Measurements from ENCODE around the gene RSPH9.
"Not testable (repeated sequence)": the region's sequence is repeated elsewhere in the genome, so short reads cannot be mapped to it uniquely, and the experiment has no call there.

RSPH9 gene

DNA sequence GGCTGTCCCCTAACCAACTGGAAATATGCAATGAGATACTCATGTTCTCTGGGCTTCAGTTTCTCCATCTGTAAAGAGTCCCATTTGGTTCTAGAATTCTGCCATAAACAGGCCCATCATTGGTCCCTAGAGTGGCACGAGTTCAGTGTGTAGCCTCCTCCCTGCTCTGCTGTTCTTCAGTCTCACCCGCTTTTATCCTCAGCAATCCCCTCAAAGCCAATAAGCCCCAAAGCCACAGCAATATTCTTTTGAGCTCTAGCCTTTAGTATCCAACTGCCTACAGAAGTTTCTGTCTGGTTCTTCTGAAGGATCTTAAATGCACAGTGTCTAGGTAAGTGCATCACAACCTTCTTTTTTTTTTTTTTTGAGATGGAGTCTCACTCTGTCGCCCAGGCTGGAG is 52.6 kb downstream of the RSPH9 start:
- H3K36me3 ChIP-seq (ENCODE audit: insufficient read depth): no peaks in the 10 kb centered on the region
- H3K4me1 ChIP-seq (ENCODE audit: low read depth, poor library complexity, severe bottlenecking): no peaks in the 10 kb centered on the region
- H3K4me3 ChIP-seq (IDR thresholded peaks at IDR 0.05; ENCODE audit: insufficient read depth, low read depth, low read length): no peak overlapping the region
- no peaks in the 10 kb centered on the region for H3K79me2 ChIP-seq (ENCODE audit: insufficient read depth, low read depth)
- no peak overlapping the region for H3K4me2 ChIP-seq
- no peaks in the 10 kb centered on the region for H4K20me1 ChIP-seq (ENCODE audit: insufficient read depth)
- H3K9ac ChIP-seq: no peak overlapping the region
- H3K27ac ChIP-seq: no peak overlapping the region
- H2AFZ ChIP-seq (ENCODE audit: low read depth): no peak overlapping the region
- TF ChIP-seq, protein P1, sequence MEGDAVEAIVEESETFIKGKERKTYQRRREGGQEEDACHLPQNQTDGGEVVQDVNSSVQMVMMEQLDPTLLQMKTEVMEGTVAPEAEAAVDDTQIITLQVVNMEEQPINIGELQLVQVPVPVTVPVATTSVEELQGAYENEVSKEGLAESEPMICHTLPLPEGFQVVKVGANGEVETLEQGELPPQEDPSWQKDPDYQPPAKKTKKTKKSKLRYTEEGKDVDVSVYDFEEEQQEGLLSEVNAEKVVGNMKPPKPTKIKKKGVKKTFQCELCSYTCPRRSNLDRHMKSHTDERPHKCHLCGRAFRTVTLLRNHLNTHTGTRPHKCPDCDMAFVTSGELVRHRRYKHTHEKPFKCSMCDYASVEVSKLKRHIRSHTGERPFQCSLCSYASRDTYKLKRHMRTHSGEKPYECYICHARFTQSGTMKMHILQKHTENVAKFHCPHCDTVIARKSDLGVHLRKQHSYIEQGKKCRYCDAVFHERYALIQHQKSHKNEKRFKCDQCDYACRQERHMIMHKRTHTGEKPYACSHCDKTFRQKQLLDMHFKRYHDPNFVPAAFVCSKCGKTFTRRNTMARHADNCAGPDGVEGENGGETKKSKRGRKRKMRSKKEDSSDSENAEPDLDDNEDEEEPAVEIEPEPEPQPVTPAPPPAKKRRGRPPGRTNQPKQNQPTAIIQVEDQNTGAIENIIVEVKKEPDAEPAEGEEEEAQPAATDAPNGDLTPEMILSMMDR (conservative IDR thresholded peaks at IDR 0.05; ENCODE audit: low read depth, low read length): no peak
- no peaks in the 10 kb centered on the region for H3K27me3 ChIP-seq (ENCODE audit: insufficient read depth, low read depth)

DNA sequence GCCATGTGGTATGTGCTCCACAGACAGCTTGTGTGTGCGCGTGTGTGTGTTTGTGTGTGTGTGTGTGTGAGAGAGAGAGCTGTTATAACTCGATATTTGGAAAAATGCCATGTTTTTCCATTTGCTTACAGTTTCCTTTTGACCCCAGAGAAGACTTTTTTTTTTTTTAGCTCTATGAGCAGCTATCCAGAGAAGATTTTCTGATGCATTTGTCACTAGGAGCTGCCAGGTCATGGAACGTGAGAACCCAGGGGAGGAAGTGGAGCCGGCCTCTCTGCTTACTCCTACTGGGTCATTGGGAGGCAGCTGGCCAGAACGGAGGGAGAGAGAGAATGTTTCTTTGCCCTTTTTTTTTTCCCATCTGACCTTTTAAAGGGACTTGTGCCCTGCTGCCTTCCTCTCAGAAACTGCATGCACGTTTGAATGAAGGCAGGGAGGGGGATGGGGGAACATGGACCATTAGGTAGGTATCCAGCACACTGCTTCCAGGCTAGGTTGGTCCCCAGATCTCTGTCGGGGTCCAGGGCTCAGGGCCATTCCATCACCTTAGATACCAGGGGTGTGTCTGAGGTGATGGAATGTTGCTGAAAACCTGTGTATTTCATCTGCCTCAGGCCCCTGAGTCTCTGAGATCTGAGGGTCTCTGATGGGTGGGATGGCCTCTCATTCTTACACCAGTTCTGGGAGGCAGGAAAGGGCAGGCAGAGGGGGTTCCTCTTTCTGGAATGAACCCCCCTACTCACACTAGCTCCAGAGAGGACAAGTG is 53.9 kb downstream of the RSPH9 start:
- TF ChIP-seq, protein P1 (conservative IDR thresholded peaks at IDR 0.05; ENCODE audit: low read depth, low read length): no peak
- no peaks in the 10 kb centered on the region for H3K27me3 ChIP-seq (ENCODE audit: insufficient read depth, low read depth)
- no peaks in the 10 kb centered on the region for H4K20me1 ChIP-seq (ENCODE audit: insufficient read depth)
- H2AFZ ChIP-seq (ENCODE audit: low read depth): no peak overlapping the region
- no peak overlapping the region for H3K27ac ChIP-seq
- no peak overlapping the region for H3K9ac ChIP-seq
- no peaks in the 10 kb centered on the region for H3K36me3 ChIP-seq (ENCODE audit: insufficient read depth)
- no peak overlapping the region for H3K4me2 ChIP-seq
- H3K79me2 ChIP-seq (ENCODE audit: insufficient read depth, low read depth): no peaks in the 10 kb centered on the region
- H3K4me3 ChIP-seq (IDR thresholded peaks at IDR 0.05; ENCODE audit: insufficient read depth, low read depth, low read length): no peak overlapping the region
- H3K4me1 ChIP-seq (ENCODE audit: low read depth, poor library complexity, severe bottlenecking): peaks cover 7% of the 10 kb centered on the region

DNA sequence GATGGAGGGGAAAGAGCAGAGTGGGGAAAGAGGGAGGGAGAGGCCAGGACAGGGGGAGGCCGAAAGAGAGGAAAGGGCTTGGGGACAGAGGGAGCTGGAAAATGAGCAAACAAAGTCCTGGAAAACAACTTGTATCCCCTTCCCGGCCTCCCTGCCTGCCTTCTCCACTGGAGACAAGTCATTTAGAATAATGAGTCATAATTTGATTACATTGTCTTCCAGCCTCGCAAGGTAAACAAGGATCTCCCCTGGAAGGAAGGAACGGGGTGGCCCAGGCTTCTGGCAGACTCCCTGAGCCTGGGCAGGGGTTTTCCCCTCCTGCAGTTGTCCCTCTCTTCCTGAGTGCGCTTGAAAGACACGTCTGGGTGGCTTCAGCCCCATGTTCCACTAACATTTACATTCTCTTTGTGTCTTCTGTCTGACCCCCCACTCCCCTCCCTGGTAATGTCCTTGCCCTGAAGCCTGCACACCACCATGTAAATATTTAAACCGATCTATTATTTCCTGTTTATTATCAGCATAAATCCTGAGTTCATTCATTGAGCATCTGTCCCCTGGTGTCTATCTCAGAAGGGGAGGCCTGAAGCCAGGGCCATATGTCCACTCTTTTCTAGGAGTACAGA is 54.8 kb downstream of the RSPH9 start:
- no peaks in the 10 kb centered on the region for H3K27me3 ChIP-seq (ENCODE audit: insufficient read depth, low read depth)

DNA sequence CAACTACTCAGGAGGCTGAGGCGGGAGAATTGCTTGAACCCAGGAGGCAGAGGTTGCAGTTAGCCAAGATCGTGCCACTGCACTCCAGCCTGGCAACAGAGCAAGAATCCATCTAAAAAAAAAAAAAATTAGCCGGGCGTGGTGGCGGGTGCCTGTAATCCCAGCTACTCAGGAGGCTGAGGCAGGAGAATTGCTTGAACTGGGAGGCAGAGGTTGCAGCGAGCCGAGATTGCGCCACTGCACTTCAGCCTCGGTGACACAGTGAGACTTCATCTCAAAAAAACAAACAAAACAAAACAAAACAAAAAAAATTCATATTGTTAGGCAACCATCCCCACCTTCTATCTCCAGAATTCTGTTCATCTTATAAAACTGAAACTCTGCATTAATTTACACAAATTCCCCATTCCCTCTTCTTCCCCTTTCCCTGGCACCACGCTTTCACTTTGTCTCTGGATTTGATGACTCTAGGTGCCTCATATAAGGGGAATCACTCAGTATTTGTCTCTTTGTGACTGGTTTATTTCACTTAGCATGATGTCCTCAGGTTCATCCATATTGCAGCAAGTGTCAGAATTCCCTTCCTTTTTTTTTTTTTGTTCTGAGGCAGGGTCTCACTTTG is 56.2 kb downstream of the RSPH9 start:
- H2AFZ ChIP-seq (ENCODE audit: low read depth); H3K36me3 ChIP-seq (ENCODE audit: insufficient read depth); H3K4me2 ChIP-seq; H3K27ac ChIP-seq; H4K20me1 ChIP-seq (ENCODE audit: insufficient read depth); H3K9ac ChIP-seq; H3K4me3 ChIP-seq (IDR thresholded peaks at IDR 0.05; ENCODE audit: insufficient read depth, low read depth, low read length); H3K27me3 ChIP-seq (ENCODE audit: insufficient read depth, low read depth); H3K79me2 ChIP-seq (ENCODE audit: insufficient read depth, low read depth): not testable (repeated sequence)
- H3K4me1 ChIP-seq (ENCODE audit: low read depth, poor library complexity, severe bottlenecking): peaks cover 30% of the 10 kb centered on the region

More for the DNA sequence above, 54.8 kb downstream of the RSPH9 start:
- H2AFZ ChIP-seq (ENCODE audit: low read depth): no peak overlapping the region
- H3K4me1 ChIP-seq (ENCODE audit: low read depth, poor library complexity, severe bottlenecking): peaks cover 16% of the 10 kb centered on the region
- H3K79me2 ChIP-seq (ENCODE audit: insufficient read depth, low read depth): no peaks in the 10 kb centered on the region
- H3K9ac ChIP-seq: no peak overlapping the region
- H3K4me2 ChIP-seq: no peak overlapping the region
- no peaks in the 10 kb centered on the region for H4K20me1 ChIP-seq (ENCODE audit: insufficient read depth)
- TF ChIP-seq, protein P1 (conservative IDR thresholded peaks at IDR 0.05; ENCODE audit: low read depth, low read length): no peak
- no peaks in the 10 kb centered on the region for H3K36me3 ChIP-seq (ENCODE audit: insufficient read depth)
- H3K4me3 ChIP-seq (IDR thresholded peaks at IDR 0.05; ENCODE audit: insufficient read depth, low read depth, low read length): no peak overlapping the region
- H3K27ac ChIP-seq: no peak overlapping the region

DNA sequence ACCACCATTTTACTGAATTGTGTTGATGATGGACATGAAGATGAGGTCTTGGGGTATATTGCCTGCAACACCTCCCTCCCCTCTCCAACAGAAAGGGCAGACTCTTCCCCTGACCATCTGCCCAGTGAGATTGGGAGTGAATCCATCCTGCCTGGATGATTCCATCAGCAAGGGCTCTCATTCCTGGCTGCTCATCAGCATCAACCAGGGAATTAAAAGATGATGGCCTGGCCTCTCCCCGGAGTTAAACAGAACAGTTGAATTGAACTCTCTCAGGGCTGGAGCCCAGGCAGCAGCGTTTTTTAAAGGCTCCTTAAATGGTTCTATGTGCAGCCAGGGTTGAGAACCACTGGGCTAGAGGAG is 57.3 kb downstream of the RSPH9 start:
- H3K4me1 ChIP-seq (ENCODE audit: low read depth, poor library complexity, severe bottlenecking): peaks cover 41% of the 10 kb centered on the region
- H4K20me1 ChIP-seq (ENCODE audit: insufficient read depth): no peaks in the 10 kb centered on the region
- no peak overlapping the region for H2AFZ ChIP-seq (ENCODE audit: low read depth)
- no peaks in the 10 kb centered on the region for H3K27me3 ChIP-seq (ENCODE audit: insufficient read depth, low read depth)
- no peak overlapping the region for H3K4me3 ChIP-seq (IDR thresholded peaks at IDR 0.05; ENCODE audit: insufficient read depth, low read depth, low read length)
- no peaks in the 10 kb centered on the region for H3K79me2 ChIP-seq (ENCODE audit: insufficient read depth, low read depth)
- no peak overlapping the region for H3K4me2 ChIP-seq
- H3K36me3 ChIP-seq (ENCODE audit: insufficient read depth): no peaks in the 10 kb centered on the region
- H3K9ac ChIP-seq: no peak overlapping the region
- TF ChIP-seq, protein P1 (conservative IDR thresholded peaks at IDR 0.05; ENCODE audit: low read depth, low read length): no peak
- H3K27ac ChIP-seq: no peak overlapping the region
